ENCODE results near the gene GLRX5.

GLRX5 gene

DNA sequence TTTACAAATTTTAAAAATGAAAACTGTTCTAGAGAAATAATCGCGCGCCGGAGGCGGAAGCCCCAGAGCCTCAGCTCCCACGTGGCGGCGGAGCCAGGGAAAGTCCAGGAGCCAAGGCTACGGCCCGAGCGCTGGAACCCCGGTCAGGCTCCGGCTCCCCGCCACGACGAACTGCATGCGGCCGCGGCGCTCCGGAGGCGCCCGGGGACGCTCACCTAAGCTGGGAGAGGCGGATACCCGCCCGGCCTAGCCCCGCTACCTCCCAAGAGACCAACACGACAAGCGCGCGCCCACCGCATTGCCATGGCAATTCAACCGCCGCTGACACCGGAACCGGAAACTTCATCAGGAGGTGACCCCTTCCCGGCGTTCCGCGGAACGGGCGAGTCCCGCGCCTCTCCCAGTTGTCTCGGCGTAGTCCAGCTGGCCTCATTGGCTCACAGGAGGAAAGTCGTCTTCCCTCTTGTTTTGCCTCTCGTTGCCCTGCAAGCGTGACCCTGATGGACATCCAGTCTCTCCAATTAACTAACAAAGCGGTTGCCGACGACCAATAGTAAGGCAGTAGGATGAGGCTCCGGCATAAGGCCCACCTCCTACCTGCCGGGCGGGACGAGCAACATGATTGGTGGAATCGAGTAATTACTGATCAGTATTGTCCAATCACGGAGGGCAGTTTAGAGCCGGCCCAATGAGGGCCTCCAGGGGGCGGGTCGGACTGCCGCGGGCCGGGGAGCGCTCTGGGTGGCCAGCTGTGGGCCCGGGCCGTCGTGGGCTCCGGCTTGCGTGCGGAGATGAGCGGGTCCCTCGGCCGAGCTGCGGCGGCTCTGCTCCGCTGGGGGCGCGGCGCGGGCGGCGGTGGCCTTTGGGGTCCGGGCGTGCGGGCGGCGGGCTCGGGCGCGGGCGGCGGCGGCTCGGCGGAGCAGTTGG lies at the start of gene GLRX5:
GLRX5 (plus strand) TSS at position 752 of the 927 bp plus-strand sequence; CDS start at position 792, 40 bp downstream.
- DNase-seq (ENCODE audit: low read depth), result peak; percentile 100

DNA sequence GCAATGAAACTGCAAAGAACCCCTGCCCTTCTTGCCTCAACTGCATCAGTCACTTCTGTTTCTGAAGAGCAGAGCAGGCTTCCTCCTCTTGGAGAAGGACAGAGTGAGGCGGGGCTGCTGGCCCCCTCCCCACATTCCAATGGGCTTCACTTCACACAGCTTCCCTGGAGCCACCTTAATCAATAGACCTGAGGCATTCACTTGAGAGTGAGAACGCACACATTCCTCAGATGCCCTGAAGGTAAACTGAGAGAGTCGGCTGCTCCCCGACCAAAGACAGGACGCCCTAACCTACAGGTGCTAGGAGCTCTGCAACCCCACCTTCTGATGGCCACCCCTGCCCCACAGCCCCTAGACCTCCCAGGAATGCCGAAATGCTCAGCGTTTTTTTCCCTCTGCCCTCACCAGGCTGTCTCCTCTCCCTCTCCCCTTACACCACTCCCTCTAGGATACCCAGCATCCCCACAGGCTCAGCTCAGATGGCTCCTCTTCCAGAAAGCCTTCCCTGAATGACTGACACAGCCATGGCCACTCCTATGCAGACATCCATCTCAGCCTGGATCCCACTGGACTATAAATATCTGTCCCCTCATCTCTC lies 49.5 kb upstream of the GLRX5 start:
- DNase-seq (ENCODE audit: low read depth), result no peak

DNA sequence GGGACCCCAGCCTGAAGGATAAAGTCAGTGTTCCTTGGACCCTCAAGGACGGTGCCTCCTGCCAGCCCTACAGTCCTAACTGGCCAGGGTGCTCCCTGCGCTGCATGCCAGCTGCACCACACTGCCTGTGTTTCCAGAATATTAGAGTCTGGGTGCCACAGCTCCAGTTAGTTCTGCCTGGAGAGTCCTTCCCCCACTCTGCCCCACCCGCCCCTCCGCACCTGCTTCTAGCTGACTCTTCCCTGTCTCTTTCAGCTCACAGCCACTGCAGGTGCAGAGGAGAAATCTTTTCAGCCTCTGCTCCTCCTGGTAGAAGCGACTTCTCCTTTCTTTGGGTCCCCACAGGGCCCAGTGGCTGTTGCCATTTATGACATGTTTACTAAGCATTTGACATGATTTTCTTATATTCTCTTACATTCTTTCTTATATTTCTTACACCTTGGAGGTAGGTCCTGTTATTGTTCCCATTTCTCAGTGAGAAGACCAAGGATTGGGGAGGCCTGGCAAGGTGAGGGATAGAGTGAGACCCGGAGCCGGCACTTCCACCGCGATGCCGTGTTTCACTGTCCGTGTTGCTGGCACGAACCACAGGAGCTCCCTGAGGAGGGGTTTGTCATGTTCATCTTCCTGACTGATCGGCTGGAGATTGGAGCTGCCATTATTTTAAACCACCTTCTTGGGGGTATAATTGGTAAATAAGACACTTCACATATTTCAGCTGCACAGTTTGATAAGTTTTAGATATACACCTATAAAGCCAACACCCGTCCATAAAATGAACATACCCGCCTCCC lies 47.8 kb upstream of the GLRX5 start:
- DNase-seq (ENCODE audit: low read depth), result no peak

DNA sequence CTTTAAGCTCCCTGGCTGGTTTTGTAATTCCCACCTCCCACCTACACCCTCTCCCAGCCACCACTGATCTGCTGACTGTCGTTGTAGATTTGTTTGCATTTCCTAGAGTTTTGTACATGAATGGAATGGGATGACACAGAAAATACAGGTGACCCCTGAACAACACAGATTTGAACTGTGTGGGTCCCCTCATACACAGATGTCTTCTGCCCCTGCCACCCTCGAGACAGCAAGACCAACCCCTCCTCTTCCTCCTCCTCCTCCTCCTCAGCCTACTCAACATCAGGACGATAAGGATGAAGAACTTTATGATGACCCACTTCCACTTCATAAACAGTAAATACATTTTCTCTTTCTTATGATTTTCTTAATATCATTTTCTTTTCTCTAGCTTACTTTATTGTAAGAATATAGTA lies 47.2 kb upstream of the GLRX5 start:
- no peak for DNase-seq (ENCODE audit: low read depth)

DNA sequence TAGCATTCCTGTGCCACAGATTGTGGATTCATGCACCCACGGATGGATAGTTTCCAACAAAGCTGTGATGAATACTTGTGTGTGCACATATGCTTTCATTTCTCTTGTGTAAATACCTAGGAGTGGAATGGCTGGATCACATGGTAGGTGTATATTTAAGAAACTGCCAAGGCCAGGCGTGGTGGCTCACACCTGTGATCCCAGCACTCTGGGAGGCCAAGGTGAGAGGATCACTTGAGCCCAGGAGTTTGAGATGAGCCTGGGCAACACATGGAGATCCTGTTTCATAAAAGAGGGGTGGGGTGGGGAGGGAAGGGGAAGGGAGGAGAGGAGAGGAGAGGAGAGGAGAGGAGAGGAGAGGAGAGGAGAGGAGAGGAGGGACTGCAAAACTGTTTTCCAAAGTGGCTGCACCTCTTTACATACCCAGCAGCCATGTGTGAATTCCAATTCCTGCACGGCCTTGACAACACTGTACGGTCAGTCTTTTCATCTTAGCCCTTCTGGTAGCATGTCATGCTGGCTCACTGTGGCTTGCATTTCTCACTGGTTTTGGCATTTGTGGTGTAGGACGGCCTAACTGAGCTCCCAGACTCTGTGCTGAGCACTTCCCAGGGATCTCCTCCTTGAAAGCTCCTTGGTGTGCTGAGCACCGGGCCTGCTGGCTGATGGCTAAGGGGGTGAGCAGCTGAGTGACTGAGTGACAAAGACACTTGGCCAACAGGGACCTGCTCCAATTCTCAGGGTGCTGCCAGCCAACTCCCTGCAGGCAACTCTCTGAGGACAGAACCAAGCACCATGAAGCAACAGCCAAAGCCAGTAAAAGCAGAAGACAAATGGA lies 46.3 kb upstream of the GLRX5 start:
- no peak for DNase-seq (ENCODE audit: low read depth)

DNA sequence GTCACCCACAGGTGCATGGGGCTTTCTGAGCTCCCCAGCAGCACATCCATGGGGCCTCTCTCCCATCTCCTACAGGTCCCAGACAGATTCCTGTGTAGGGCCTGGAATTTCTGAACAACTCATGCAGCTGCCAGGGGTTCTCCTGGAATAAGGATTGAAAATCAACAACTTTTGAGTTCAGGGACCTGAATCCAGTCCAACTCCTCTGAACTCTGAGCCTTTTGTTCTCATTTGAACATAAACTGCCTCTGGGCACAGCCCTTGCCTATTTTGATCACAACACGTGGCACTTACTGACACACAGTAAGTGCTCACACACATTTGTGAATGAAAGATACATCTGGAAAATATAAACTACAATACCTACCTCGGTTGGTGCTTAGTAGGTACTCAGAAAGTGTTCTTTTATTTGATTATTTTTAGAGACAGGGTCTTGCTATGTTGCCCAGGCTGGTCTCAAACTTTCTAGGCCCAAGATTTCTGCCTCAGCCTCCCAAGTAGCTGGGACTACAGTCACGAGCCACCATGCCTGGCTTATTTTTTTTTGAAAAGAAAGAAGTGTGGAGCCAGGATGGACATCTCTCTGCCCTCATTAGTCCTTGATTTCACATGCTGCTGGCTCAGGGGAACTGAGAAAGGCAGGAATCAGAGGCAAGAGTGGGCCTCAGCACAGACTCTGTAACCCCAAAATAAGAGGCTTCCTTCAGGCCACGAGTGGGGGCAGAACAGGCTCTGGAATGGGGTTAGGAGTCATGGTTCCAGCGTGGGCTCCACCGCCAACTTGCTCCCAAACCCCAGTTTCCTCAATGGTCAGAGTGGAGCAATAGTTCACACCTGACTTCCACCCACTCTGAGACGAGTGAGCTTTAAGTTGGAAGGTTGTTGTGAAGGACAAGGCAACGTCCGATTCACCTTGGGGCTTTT lies 45.4 kb upstream of the GLRX5 start:
- DNase-seq (ENCODE audit: low read depth), result no peak

DNA sequence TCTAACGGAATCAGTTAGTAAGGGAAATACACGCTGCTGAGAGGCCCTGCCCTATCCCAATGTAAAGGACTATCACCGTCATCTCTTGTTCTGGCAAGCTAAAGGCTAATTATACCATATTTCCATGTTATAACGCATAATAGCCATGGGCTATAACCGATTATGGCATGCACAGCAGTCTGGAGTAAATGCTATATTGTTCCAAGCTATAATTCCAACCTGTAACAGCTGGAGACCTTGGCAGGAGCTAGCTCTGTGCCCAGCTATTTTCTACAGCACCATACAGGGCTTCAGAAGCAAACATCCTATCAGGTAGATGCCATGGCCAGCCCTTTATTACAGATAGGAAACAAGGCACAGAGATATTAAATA lies 44.7 kb upstream of the GLRX5 start:
- DNase-seq (ENCODE audit: low read depth), result no peak

DNA sequence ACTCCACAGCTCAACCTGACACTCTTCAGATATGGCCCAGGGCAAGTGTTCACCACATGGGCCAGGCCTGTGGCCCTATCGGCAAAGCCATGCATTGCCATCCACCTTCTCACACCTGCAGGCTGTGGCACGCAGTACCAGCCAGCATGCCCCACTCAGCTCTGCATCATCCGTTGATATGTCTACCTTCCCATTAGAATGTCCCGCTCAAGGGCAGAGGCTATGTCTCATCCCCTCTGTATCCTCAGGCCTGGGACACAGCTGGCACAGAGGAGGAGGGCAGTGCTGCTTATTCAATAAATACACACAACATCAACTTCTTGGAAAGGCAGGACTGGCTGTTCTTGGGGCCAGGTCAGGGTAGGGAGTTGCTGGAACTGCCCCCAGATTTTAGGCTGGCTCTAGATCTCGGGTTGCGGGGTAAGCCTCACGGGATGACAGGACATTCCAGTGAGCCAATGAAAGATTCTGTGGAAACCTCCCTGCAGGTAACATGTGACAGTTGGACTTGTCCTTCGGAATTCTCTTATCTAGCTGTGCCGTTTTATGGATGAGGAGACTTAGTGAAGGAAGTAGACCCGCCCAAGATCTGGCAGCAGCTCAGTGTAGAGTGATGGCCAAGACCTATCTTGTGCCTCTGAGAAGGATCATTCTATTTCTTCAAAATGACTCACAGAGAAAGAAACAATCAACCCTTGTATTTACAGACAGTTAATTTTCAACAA lies 44.0 kb upstream of the GLRX5 start:
- DNase-seq (ENCODE audit: low read depth), result no peak

DNA sequence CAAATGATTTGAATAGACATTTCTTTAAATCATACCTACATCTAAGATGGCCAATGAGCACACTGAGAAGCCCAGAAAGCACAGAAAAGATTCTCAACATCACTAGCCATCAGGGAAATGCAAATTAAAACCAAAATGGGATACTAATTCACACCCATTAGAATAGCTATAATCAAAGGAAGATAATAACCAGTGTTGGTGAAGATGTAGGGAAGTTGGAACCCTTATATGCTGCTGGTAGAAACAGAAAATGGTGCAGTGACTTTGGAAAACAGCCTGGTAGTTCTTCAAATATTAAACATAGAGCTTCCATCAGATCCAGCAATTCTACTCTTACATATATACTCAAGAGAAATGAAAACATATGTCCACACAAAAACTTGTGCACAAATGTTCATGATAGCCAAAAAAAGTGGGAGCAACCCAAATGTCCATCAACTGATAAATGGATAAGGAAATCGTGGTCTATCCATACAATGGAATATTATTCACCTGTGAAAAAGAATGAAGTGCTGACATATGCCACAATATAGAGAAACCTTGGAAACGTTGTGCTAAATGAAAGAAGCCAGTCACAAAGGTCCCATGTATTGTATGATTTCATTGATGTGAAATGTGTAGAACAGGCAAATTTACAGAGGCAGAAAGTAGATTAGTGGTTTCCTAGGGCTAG lies 42.8 kb upstream of the GLRX5 start:
- DNase-seq (ENCODE audit: low read depth), result no peak

DNA sequence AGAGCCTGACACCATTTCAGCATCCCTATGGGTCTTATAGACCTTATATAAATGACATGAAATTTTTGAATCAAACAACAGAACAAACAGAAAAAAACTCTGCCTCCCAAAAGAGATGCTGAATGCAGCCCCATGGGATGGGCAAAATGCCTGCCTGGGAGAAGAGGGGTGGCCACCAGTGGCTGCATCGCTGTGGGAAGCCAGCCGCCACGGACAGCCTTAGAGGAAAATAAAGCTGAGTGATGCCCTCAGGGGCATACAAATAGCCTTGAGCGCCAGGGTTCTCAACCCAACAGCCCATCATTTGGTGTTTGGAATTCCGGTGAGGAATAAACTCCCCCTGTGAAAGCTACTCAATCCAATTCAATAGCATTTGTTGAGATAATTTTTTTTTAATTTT lies 41.3 kb upstream of the GLRX5 start:
- no peak for DNase-seq (ENCODE audit: low read depth)

DNA sequence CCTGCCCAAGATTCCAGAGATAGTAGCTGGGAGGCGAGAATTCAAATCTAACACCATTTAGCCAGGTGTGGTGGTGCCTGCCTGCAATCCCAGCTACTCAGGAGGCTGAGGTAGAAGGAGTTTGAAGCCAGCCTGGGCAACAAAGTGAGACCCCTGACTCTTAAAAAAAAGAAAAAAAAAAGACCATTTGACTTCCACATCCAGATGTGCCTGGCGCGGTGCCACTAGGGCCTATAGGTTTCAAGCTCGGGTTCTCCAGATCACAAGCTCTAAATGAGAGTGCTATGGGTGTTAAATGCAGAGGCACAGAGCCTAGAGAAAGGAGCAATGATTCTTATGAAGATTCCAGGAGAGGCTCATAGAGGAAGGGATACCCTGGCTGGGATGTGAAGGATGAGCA lies 40.9 kb upstream of the GLRX5 start:
- DNase-seq (ENCODE audit: low read depth), result no peak

DNA sequence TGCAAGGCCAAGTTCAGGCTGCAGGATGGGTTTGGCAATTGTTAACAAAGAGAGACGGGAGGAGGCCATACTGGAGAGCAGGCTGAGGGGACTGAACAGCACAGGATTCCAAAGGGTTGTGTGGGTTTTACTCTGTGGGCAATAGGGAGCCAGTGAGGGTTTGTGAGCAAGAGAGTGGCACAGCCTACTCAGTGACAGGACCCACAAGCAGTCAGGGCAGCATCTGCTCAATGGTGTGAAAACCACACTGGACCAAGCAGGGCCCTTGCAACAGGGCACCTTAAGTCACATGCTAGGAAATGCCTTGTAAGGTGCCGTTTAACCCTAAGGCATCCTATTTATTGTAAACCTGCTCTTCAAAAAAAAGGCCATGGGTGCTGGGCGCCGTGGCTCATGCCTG lies 40.4 kb upstream of the GLRX5 start:
- no peak for DNase-seq (ENCODE audit: low read depth)

DNA sequence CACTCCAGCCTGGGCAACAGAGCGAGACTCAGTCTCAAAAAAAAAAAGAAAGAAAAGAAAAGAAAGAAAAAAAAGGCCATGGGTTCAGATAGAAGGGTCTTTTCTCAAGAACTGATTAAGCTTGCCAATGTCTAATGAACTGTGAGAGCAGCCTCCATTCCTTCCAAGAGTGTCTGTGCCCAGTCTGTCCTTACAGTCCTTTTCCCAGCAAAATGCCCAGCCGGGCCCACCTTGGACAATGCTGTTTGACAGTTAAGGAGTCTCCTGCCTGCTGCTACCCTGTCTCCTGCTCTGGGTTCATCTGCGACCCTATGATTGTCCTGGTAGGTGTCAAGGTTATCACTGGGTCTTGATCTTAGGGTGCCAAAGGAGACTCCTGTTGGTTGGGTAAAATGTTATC lies 39.8 kb upstream of the GLRX5 start:
- no peak for DNase-seq (ENCODE audit: low read depth)

DNA sequence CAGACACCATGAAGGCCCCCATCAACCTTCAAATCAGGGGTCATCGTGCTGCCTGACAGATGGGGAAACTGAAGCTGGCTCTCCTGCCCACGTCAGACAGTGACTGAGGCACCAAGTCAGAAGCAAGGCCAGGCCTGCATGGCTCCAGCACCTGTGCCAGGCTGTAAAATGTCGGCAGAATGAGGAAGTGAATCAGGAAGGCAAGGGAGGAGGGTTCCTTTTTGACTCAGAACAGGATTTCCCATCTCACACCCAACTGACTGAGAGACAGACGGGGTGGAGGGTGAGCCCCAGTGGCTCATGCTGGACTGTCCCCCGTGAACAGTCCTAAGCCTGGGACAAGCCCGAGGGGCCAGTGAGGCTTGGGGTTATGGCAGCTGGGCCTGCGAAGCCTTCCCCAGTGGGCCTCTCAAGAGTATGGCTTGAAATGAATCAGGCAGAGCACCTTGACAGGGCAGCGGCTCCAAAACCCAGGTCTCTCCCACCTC lies 39.3 kb upstream of the GLRX5 start:
- DNase-seq (ENCODE audit: low read depth), result no peak

DNA sequence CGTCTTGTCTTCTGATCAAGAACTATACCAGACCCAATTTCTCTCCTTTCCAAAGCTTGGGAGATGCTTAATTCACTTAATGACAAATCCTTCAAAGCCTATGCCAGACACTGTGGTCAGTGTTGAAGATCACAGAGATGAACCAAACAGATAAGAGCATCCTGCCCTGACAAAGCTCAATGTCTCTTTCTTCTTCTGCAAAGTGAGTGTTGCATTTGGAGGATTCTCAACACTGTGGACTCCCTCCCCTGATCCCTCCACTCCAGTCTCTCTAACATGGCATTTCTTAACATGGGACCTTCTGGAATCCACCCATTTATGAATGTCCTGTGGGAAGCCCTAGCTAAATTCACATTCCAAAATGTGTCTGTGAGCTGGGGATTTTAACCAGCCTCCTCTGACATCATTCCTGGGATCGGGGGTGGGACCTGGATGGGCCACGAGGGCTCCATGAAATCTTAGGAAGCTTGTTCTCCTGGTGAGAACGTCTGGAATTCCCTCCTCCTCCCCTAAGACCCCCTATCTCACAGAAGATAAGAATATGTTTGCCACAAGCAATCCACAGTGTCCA lies 38.7 kb upstream of the GLRX5 start:
- DNase-seq (ENCODE audit: low read depth), result peak; percentile 62

DNA sequence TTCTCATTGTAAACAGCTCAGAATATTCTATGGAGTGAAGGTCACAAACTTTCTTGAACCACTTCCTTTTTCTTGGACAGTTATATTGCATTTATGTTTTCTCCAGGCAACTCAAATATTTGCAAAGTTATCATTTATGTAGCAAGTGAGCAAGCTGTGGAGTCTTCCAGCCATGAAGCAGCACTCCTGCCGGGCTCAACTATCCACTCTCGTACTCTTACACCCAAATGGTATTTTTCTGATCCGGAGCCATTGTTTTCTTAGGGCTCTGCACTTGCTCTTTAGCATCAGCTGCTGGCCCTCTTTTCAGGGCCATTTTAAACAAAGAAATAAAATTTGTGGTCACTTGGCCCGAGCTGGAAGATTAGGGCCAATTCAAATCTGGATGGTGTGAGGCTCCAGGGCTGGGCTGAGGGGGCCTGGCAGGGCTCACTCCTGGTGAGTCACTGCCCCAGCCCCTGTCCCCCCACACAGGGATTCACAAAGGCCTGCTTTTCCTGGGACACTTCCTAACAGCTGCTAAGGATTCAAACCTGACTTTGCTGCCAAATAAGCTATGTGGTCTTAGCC lies 38.1 kb upstream of the GLRX5 start:
- no peak for DNase-seq (ENCODE audit: low read depth)

DNA sequence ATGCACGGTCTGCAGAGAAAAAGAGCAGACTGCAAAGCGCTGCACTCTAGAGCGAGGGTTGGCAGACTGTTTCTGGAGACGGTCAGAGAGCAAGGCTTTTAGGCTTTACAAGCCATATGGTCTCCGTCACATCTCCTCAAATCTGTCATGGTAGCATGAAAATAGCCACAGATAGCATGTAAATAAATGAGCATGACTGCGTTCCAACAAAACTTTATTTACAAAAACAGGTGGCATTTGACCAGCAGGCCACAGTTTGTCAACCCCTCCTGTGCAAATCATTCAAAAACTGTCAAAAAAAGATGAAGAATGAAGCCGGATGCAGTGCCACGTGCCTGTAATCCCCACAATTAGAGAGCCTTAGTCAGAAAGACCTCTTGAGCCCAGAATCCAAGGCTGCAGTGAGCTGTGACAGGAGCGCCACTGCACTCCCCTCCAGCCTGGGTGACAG lies 37.3 kb upstream of the GLRX5 start:
- DNase-seq (ENCODE audit: low read depth), result no peak

DNA sequence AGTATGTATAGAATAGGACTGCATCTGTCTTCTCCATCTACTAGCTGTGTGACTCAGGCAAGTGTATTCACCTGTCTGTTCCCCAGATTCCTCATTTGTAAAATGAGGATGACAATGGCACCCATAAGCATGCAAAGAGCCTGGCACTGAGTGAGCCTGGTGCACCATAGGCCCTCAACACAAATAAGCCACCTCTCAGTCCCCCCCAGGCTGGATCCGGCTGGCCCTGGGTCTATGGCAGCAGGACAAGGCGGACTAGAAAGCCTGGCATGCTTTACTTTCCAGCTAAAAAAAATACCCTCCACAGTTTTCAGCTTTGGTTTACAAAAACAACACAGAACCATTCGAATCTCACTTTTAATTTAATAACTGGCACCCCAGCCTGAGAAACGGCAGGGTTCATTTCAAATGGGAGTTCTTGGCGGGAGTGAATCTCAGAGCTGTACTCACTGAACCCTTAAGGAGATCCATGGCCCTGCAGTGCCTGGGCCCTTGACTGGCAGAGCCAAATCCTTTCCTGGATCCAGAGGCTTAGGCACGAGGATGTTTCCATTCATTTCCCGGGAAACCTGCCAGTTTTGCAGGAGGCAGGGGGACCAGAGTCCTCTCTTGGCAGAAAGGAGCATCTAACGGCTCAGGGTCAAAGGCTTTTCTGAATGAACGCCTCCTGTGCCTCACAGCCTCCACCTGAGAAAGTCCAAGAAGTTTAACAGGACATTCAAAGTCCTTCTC lies 36.1 kb upstream of the GLRX5 start:
- no peak for DNase-seq (ENCODE audit: low read depth)

All from amniotic epithelial cell (primary cell).